RWPE1 (cell line): ENCODE measurements around the gene WDR54.
"Not testable (repeated sequence)": the region's sequence is repeated elsewhere in the genome, so short reads cannot be mapped to it uniquely, and the experiment has no call there.

Experiments
- CTCF ChIA-PET: fragments of 350-600 bp; sonication (Branson Sonifier 250); formaldehyde crosslinking; extraction: SDS; loops from one replicate; lab custom pipeline; 2021; lab: Yijun Ruan, JAX
- POLR2A ChIA-PET: fragments of 400-600 bp; formaldehyde crosslinking; extraction: SDS; loops from one replicate; lab custom pipeline; 2020; ENCODE audit warnings: antibody characterized with exemption; ENCODE audit not compliant: low non-redundant PET; lab: Yijun Ruan, JAX
- DNase-seq: peaks from one replicate; pipeline ENCODE4 v3.0.0; 2012; ENCODE audit warnings: low spot score
- H3K27ac ChIP-seq: fragments of 450-650 bp; 2 replicates; pipeline ENCODE4 v1.5.1; 2017
- CTCF ChIP-seq: fragments of 450-650 bp; conservative IDR thresholded peaks from 2 replicates; pipeline ENCODE4 v1.5.1; 2017; ENCODE audit warnings: low read depth, mild to moderate bottlenecking

WDR54 gene

GRCh38 chr2:74461187-74462053 lies 39.9 kb downstream of the WDR54 start:
- H3K27ac ChIP-seq = peak overlapping the region; percentile 98
- no peak for TF ChIP-seq CTCF
- DNase-seq = no peak
- POLR2A ChIA-PET = no interaction called here
- CTCF ChIA-PET = interaction anchor here (0.6 to 1.1 kb wide), 2 partner anchors 11 to 83 kb away, joined by 4 read pairs; partner anchors contain the start of gene MRPL53

DNA sequence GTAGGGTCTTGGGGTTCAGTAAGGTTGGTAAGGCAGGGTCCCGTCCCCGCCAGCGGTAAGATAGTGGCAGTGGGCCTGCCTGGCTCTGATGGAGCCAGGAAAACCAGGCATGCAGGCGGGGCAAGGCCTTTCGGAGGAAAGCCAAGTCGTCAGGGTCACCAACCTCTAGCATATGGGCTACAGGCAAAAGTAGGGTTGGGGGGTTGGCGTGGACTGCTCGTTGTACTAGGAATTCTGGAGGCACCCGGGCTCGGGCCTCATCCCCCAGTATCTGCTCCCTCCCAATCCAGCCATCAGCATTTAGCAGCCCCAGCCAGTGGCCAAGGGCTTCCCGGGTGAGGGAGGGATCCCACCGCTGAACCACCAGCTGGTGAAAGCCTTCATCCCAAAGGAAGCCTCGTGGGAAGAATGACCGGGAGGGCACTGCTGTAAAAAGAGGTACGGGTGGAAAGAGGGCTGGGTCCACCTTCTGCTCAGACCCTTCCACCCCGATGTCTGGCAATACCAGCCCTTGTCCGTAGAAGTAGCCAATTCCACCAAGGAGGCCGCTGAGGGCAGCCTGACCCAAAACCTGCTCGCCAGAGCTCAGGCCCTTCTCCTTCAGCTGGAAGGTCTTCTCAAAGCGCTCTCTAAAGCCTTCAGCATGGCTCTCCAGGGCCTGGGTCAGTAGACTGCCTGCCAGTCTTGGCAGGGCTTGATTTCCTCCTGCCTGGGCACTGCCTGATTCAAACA lies 40.7 kb downstream of the WDR54 start:
- TF ChIP-seq CTCF = no peak
- ChIA-PET CTCF (interaction anchor here (0.6 to 1.1 kb wide), 3 partner anchors 9 to 13 kb away, joined by 4 to 5 read pairs (median 4); partner anchors contain the start of gene MRPL53), POLR2A (no interaction called here)
- DNase-seq = no peak
- peak overlapping the region; percentile 98 for H3K27ac ChIP-seq

- ChIA-PET CTCF (interaction anchor here (0.6 to 1.1 kb wide), 3 partner anchors 8 to 12 kb away, joined by 4 to 5 read pairs (median 4); partner anchors contain the start of gene MRPL53), POLR2A (no interaction called here)
- TF ChIP-seq CTCF = no peak
- no peak for DNase-seq
- H3K27ac ChIP-seq = peak overlapping the region; percentile 98
Measured at GRCh38 chr2:74462786-74463105, 41.2 kb downstream of the WDR54 start.

- ChIA-PET CTCF (no interaction called here), POLR2A (no interaction called here)
- H3K27ac ChIP-seq = peak overlapping the region; percentile 81
- DNase-seq = no peak
- TF ChIP-seq CTCF = no peak
Measured at GRCh38 chr2:74464406-74464805, 42.9 kb downstream of the WDR54 start.

DNA sequence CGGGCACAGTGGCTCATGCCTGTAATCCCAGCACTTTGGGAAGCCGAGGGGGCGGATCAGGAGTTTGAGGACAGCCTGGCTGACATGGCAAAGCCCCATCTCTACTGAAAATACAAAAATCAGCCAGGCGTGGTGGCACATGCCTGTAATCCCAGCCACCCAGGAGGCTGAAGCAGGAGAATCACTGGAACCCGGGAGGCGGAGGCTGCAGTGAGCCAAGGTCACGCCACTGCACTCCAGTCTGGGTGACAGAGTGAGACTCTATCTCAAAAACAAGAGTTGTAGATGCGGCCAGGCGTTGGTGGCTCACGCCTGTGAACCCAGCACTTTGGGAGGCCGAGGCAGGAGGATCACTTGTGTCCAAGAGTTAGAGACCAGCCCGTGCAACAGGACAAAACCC lies 49.2 kb downstream of the WDR54 start:
- CTCF ChIA-PET = interaction anchor here (0.5 to 0.7 kb wide), 3 partner anchors 8 to 29 kb away, joined by 3 to 5 read pairs (median 3); no protein-coding TSS in a partner anchor
- not testable (repeated sequence) for DNase-seq
- peak overlapping the region; percentile 97 for H3K27ac ChIP-seq
- POLR2A ChIA-PET = interaction anchor here (0.9 kb wide), 1 partner anchor 12 kb away, joined by 3 read pairs; the partner anchor contains the start of gene WBP1

DNA sequence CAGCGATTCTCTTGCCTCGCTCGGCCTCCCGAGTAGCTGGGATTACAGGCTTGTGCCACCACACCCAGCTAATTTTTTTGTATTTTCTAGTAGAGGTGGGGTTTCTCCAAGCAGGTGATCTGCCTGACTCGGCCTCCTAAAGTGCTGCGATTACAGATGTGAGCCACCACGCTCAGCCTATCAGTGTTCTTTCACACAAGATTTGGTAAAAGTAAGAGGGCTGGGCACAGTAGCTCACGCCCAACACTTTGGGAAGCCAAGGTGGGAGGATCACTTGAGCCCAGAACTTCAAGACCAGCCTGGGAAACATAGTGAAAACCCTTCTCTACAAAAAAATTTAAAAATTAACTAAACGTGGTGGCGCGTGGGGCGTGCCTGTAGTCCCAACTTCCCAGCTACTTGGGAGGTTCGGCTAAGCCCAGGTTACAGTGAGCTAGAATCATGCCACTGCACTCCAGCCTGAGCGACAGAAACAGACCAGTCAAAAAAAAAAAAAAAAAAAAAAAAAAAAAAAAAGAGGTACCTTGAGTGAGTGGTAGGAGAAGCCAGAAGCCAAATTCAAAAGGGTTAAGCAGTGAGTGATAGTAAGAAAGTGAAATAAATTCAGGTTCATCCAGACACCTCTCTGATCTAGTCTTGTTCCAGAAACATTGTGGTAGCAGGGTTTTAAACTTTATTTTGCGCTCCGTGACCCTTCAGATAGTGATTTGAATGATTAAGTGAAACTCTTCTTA lies 50.0 kb downstream of the WDR54 start:
- peak overlapping the region; percentile 97 for H3K27ac ChIP-seq
- ChIA-PET POLR2A (interaction anchor here (0.5 to 0.9 kb wide), 3 partner anchors 13 to 33 kb away, joined by 3 to 6 read pairs (median 5); partner anchors contain the start of genes LBX2 and WBP1), CTCF (interaction anchor here (0.5 to 1.1 kb wide), 5 partner anchors 9 to 30 kb away, joined by 3 to 5 read pairs (median 3); partner anchors contain the start of gene TTC31)
- TF ChIP-seq CTCF = no peak
- DNase-seq = no peak
